Adrenal gland (tissue), 12 donors: ENCODE measurements around the gene AGXT. TPM values are rescaled to one million over a fixed set of nuclear protein-coding genes. Genes with fewer than 3 reads are reported as not detected.

Experiments
- DNase-seq, 7 donors: peaks; one replicate each; pipeline ENCODE4 v3.0.0-alpha.2; 2019 to 2020
- H3K27ac ChIP-seq, 5 donors: fragments of 200-600 bp; sonication (generic) in 4 of 5; 1 replicate in 3 of 5; 2 replicates in 2 of 5; pipeline versions ENCODE4 v1.5.1 to v1.8.0; 2016 to 2020; ENCODE audit warnings: mild to moderate bottlenecking in 1 of 5
- H3K27me3 ChIP-seq: fragments of 200-600 bp; 2 replicates; pipeline ENCODE4 v1.8.0; 2021
- H3K36me3 ChIP-seq, 2 donors: fragments of 200-600 bp; replicated peaks in 1 of 2; 1 replicate in 1 of 2; 2 replicates in 1 of 2; pipeline versions ENCODE4 v1.5.1 to v1.8.0; 2018 to 2022
- H3K4me1 ChIP-seq, 2 donors: fragments of 200-600 bp; replicated peaks in 1 of 2; 1 replicate in 1 of 2; 2 replicates in 1 of 2; pipeline versions ENCODE4 v1.5.1 to v1.8.0; 2018 to 2021
- H3K4me3 ChIP-seq, 4 donors: fragments of 200-600 bp; sonication (generic) in 3 of 4; one replicate each; pipeline ENCODE4 v1.5.1; 2016 to 2018
- H3K9me3 ChIP-seq, 3 donors: fragments of 200-600 bp; sonication (generic) in 1 of 3; replicated peaks in 1 of 3; 1 replicate in 2 of 3; 2 replicates in 1 of 3; pipeline versions ENCODE4 v1.5.1 to v1.8.0; 2016 to 2021
- CTCF ChIP-seq, 6 experiments: fragments of 450-650 bp in 4 of 6; fragments of 200-600 bp in 2 of 6; sonication (generic) in 1 of 6; IDR thresholded peaks; 1 replicate in 5 of 6; 2 replicates in 1 of 6; pipeline versions ENCODE4 v1.5.1 to v1.8.0; 2016 to 2021; ENCODE audit warnings: antibody characterized with exemption in 6 of 6, mild to moderate bottlenecking in 2 of 6, moderate library complexity in 1 of 6
- POLR2A ChIP-seq, 2 donors: fragments of 450-650 bp; IDR thresholded peaks; one replicate each; pipeline ENCODE4 v1.6.1; 2017; ENCODE audit warnings: antibody characterized with exemption in 2 of 2, mild to moderate bottlenecking in 2 of 2, moderate library complexity in 1 of 2
- WGBS, 4 donors: extraction: QIAGEN DNeasy Blood & Tissue Kit in 2 of 4; methylation state at CpG; one replicate each; pipeline versions ENCODE4 v1.1.5 to v1.1.7; 2013 to 2017; 5-methylcytosine and 5-hydroxymethylcytosine counted together
- intact Hi-C, 2 donors: fragments of 100-400 bp; cut with DNase I; formaldehyde crosslinking; loops; one replicate each; pipeline versions ENCODE4 v1.14.1 to v1.15.0; 2022 to 2023
- polyA plus RNA-seq, 3 donors: library from polyadenylated mRNA; stranded (reverse); fragments of 200-250 nt in 2 of 3; fragments of 350-450 nt in 1 of 3; fragmentation: Illumina TruSeq in 1 of 3; extraction: RNeasy Lipid Tissue Mini Kit (QIAGEN cat#74804) in 1 of 3; gene quantifications; one replicate each; pipeline ENCODE4 v1.2.3, GENCODE V29; 2013 to 2014
- total RNA-seq, 9 donors: library from RNA; depleted of rRNA in 4 of 9; stranded (reverse); fragments of >200 nt in 4 of 9; fragments of 120-200 nt in 1 of 9; fragmentation: NEBNext Ultra II Directional in 1 of 9; extraction: Animal tissue kit (Norgen Biotek cat#: 25700) in 1 of 9; gene quantifications; one replicate each; pipeline versions ENCODE4 v1.1.0 to v1.2.4, GENCODE V29; 2013 to 2023
- donor health status: healthy with polysubstance abuse.
- donor health status: Bipolar disorder and iron deficiency.
- donor health status: DM: yes; HTN: yes; CAD: no.
- donor health status: DM: no; HTN: no; CAD: no.
- donor health status: DM: no; HTN: no; CAD: no.
- donor health status: DM: yes; HTN: yes; CAD: no.

AGXT gene
- total and polyA plus RNA-seq, 12 donors, result 0.14 to 1.2 (median 0.47) TPM; not detected in 3

DNA sequence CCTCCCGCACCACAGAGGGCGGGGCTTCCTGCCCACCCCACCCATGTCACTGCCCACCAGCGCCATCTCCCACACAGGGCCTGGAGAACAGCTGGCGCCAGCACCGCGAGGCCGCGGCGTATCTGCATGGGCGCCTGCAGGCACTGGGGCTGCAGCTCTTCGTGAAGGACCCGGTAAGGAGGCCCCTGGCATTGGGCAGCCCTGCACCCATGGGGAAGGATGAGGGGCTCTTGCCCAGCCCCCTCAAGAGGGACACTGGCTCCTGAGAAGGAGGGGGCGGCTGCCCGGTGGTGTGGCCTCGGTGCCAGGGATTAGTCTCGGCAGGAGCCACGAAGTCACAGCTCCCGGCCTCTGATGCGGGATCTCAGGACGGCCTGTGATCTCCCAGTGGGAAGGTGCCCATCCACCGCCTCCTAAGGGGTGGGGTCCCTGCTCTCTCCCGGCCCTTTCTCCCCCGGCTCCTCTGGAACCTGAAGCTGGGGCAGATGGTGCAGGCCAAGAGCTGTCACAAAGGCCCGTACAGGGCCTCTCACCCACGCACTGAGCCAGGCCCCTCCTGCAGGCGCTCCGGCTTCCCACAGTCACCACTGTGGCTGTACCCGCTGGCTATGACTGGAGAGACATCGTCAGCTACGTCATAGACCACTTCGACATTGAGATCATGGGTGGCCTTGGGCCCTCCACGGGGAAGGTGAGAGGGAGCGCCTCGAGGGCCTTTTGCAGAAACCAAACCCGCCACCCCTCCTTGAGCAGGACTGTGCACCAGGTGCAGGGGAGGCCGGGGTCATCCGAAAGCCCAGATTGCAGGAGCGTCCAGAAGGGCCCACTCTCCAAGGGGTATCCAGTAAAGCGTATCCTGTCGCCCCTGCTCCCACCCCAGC is 9.1 kb downstream of the AGXT start:
- intact Hi-C loops, result no loop called here
- Histone ChIP-seq H3K4me3 (no peak overlapping the region), H3K9me3 (no peaks in the 10 kb centered on the region), H3K36me3 (no peaks in the 10 kb centered on the region), H3K27me3 (no peaks in the 10 kb centered on the region), H3K4me1 (no peaks in the 10 kb centered on the region), H3K27ac (no peak overlapping the region)
- no peak for DNase-seq
- TF ChIP-seq CTCF (IDR thresholded peaks at IDR 0.05), result no peak
- TF ChIP-seq POLR2A (IDR thresholded peaks at IDR 0.05), result no peak
- 86 to 97% (median 93%) methylated on average over 12 to 40 of the region's 40 CpGs for WGBS, 4 donors

DNA sequence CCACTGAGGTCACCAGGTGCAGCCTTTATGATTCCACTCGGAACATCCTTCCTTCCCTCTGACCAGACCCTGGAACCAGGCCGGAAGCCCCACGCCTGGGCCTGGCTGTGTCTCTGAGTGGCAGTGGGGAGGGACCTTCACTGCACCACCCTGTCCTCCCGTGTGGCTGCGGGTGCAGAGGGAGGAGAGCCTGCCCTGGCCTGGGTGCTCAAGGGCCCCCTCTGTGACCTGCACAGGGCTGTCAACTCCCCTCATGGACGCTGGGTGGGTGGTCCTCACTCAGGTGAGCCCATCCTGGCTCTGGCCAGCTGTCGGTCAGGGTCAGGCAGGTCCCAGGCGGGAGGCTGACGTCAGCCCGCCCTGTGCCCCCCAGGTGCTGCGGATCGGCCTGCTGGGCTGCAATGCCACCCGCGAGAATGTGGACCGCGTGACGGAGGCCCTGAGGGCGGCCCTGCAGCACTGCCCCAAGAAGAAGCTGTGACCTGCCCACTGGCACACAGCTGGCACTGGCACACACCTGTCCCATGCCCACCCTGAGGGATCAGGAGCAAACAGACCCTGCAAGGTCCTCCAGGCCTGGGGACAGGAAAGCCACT is 9.8 kb downstream of the AGXT start:
- Histone ChIP-seq H3K4me3 (no peak overlapping the region), H3K36me3 (no peaks in the 10 kb centered on the region), H3K27ac (no peak overlapping the region), H3K27me3 (no peaks in the 10 kb centered on the region), H3K4me1 (no peaks in the 10 kb centered on the region), H3K9me3 (no peaks in the 10 kb centered on the region)
- TF ChIP-seq CTCF (IDR thresholded peaks at IDR 0.05) (no peak), POLR2A (IDR thresholded peaks at IDR 0.05) (no peak)
- WGBS, 4 donors, result 68 to 94% (median 87%) methylated on average over 4 to 18 of the region's 18 CpGs
- intact Hi-C loops, result no loop called here
- DNase-seq, result peak in 1 of 7 donors; percentile 1

DNA sequence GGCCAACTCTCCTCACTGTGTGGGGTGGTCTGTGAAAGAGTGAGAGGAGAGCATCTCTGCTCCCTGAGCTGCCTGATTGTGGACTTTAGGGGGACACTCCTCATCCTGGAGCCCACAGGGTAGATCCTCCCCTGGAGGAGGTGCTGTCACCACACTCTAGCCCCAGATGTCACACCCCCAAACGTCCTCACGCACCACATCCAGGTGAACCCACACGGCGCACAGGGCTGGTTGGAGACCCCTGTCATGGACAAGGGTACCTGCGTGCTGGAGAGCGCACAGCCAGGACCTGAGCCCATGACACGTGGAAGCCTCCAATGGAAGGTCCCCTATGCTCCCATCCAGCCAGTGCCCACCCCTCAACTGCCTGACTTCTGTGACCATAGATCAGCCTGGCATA is 10.5 kb downstream of the AGXT start:
- H3K36me3 ChIP-seq, result no peaks in the 10 kb centered on the region
- no peak for DNase-seq
- no peaks in the 10 kb centered on the region for H3K9me3 ChIP-seq
- TF ChIP-seq POLR2A (IDR thresholded peaks at IDR 0.05) (no peak), CTCF (IDR thresholded peaks at IDR 0.05) (no peak)
- H3K4me3 ChIP-seq, result no peak overlapping the region
- no peaks in the 10 kb centered on the region for H3K4me1 ChIP-seq
- H3K27ac ChIP-seq, result no peak overlapping the region
- H3K27me3 ChIP-seq, result no peaks in the 10 kb centered on the region
- intact Hi-C loops, result no loop called here
- WGBS, 4 donors, result 67 to 92% (median 77%) methylated on average over 3 to 7 of the region's 7 CpGs

DNA sequence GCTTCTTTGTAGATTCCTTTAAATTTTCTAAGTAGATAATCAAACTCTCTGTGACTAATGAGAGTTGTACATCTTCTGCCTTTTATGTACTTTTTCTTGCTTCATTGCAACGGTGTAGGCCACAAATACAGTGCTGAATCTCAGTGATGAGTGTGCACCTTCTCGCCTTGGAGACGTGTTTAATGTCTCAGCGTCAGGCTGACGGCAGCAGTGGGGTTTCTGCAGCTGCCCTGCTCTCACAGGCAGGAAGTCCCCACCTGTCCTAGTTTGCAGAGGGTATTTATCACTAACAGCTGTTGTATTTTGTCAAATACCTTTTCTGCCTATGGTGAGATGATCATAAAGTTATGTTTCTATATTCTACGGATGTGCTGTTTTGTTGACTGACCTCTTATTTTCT is 13.3 kb downstream of the AGXT start:
- DNase-seq, result no peak
- no peak overlapping the region for H3K4me3 ChIP-seq
- no peaks in the 10 kb centered on the region for H3K27me3 ChIP-seq
- intact Hi-C loops, result no loop called here
- TF ChIP-seq POLR2A (IDR thresholded peaks at IDR 0.05), result no peak
- no peak for TF ChIP-seq CTCF (IDR thresholded peaks at IDR 0.05)
- H3K4me1 ChIP-seq, result no peaks in the 10 kb centered on the region
- H3K36me3 ChIP-seq, result no peaks in the 10 kb centered on the region
- no peak overlapping the region for H3K27ac ChIP-seq
- H3K9me3 ChIP-seq, result no peaks in the 10 kb centered on the region
- WGBS, 4 donors, result 72 to 79% (median 77%) methylated on average over 6 of the region's 6 CpGs
